ENCODE results near the gene STRIP1.

DNA sequence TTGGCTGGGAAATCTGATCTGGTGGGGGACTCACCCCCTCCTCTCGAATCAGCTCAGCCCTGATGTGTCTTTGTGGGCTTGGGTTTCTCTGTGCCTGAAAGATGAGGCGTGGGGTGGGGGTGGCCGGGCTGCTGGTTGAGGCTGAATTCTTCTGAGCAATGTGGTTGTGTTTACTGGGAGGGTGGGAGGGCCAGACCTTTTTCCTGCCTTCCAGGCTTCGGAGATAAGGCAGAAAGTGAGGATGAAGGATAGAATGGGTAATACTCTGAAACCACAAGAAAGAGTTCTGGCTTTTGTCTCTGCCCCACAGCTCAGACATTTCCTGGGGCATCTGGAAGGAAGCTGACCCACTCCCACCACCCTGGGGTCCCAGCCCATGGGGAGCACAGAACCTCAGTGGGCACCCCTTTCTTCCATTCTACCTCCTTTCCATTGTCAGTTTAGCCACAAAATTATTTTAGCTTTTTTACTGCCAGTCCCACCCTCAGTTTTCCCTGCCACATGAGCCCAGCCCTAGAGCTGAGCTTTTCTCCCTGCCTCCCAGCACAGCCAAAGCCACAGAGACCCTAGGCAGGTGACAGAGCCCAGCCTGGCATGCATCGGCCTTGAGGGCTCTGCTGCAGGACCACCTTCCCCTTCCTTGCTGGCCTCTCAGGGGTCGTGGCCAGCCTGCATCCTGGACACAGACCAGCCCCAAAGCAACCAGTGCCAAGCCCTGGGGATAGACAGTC is 24.9 kb downstream of the STRIP1 start:
- TF ChIP-seq, protein P1, sequence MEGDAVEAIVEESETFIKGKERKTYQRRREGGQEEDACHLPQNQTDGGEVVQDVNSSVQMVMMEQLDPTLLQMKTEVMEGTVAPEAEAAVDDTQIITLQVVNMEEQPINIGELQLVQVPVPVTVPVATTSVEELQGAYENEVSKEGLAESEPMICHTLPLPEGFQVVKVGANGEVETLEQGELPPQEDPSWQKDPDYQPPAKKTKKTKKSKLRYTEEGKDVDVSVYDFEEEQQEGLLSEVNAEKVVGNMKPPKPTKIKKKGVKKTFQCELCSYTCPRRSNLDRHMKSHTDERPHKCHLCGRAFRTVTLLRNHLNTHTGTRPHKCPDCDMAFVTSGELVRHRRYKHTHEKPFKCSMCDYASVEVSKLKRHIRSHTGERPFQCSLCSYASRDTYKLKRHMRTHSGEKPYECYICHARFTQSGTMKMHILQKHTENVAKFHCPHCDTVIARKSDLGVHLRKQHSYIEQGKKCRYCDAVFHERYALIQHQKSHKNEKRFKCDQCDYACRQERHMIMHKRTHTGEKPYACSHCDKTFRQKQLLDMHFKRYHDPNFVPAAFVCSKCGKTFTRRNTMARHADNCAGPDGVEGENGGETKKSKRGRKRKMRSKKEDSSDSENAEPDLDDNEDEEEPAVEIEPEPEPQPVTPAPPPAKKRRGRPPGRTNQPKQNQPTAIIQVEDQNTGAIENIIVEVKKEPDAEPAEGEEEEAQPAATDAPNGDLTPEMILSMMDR (IDR thresholded peaks at IDR 0.05; ENCODE audit: extremely low read depth in 1 of 2, insufficient read depth in 1 of 2, low read depth in 1 of 2, low read length in 2 of 2), result no peak
- TF ChIP-seq POLR2AphosphoS5 (IDR thresholded peaks at IDR 0.05; ENCODE audit: insufficient read depth, low read depth, low read length) (no peak), MYC (IDR thresholded peaks at IDR 0.05; ENCODE audit: low read depth, low read length) (no peak), POLR2A (IDR thresholded peaks at IDR 0.05; ENCODE audit: low read depth, low read length) (no peak)

All from endothelial cell of umbilical vein (primary cell).